GM12892 (cell line): ENCODE results near the gene HK1.

Source experiments
- DNase-seq: peaks from one replicate; pipeline ENCODE4 v3.0.0; 2011; ENCODE audit not compliant: insufficient read length
- FAIRE-seq: peaks from 2 replicates; lab custom pipeline; 2011; peaks lifted over from hg19 to GRCh38; lab: Jason Lieb, UNC
- POLR2A ChIP-seq: IDR thresholded peaks from 2 replicates; pipeline ENCODE4 v1.6.1; 2011; ENCODE audit warnings: low read depth, low read length, control low read depth
- POLR2AphosphoS5 ChIP-seq: IDR thresholded peaks from 2 replicates; pipeline ENCODE4 v1.6.1; 2011; ENCODE audit warnings: low read depth, low read length, control low read depth
- TAF1 ChIP-seq: IDR thresholded peaks from 2 replicates; pipeline ENCODE4 v1.6.1; 2011; ENCODE audit warnings: low read depth, mild to moderate bottlenecking, control low read depth, low read length, borderline replicate concordance

HK1 gene

DNA sequence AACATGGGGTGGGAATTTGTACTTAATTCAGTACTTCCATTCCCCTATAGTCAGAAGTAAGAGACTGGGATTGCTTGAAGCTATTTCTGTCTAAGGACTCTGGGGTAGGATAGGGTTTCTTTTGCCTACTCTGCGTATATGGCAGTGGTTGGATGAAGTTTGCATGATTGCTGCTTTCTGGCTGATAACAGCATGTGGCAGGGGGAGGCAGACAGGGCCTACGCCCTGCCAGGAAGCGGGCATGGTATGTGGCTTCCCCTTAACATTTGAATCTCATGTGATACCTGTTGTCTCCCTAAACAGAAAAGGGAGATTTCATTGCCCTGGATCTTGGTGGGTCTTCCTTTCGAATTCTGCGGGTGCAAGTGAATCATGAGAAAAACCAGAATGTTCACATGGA lies 81.3 kb downstream of the HK1 start:
- FAIRE-seq (no peak), DNase-seq (no peak)
- no peak for TF ChIP-seq POLR2A
- no peak for TF ChIP-seq TAF1
- no peak for TF ChIP-seq POLR2AphosphoS5

DNA sequence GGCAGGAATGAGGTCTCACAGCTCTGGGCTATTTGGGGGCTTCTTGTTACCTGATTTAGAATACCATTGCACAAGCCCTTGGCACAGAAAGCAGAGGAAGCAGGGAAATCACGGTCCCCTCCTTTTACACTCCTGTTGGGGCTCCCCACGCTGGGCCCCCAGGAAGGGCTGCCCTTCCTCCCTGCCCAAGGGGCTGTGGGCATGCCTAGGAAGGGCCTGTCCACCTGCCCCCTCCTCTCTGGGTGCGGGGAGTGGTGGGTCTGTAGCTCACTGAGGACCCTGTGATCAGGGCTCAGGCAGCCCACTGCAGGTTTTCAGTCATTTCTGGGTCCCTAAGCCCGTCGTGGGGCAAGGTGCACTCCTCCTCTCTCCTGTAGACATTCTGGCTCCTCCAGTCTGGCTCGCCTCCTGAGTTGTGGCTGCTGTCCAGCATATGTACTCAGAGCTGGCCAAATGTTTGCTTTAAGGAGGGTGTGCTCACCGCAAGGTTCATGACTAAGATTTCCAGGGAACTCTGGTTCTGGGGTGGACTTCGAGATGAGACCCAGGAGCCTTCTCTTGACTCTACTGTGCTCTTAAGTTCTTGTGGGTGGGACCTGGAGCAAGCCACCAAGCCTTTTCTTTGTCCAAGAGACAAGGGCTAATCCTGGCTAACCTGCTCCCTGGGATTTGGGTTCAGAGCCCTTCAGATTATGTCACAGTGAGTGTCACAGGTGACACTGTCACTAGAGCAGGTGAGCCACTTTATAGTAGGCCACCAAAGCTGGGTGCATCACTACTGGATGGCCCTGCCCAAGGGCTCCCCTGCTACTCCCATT lies 82.4 kb downstream of the HK1 start:
- FAIRE-seq (no peak), DNase-seq (no peak)
- TF ChIP-seq POLR2AphosphoS5 (no peak), POLR2A (no peak), TAF1 (no peak)

DNA sequence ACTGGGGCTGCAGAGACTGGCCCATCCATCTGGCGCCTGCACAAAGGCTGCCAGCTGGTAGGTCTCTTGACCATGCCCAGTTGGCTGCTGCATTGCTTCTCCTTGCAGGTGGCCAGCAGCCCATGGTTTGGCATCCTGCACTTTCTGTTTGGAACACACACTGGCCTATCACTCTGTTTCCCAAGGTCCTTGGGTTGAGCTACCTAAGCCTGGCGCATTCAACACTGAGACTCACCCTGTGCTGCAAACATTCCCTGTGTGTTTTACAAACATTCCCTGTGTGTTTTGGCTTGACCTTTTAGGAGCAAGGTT lies 83.0 kb downstream of the HK1 start:
- TF ChIP-seq TAF1 (no peak), POLR2AphosphoS5 (no peak), POLR2A (no peak)
- DNase-seq (no peak), FAIRE-seq (no peak)

DNA sequence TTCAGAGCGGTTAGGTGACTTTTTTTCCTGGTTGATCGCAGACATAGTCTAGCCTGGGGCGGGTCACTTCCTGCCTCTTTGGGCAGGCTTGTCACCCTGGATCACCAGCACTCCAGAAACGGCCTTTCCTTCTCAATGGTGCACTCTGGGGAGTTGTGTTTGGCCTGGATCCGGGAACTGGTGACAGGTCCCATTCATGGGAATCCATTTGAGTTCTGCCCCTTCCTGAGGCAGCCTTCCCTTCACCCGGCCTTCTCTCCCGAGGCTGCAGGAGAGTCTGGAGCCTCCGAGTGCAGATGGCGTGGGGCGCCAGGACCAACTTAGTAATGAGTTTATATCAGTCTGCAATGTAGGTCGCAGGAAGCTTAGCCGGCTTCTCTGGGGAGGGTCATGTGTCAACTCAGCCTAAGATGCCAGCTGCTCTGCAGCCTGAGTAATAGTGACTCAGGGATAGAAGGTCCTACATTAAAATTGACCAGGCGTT lies 84.2 kb downstream of the HK1 start:
- TF ChIP-seq POLR2AphosphoS5 (no peak), TAF1 (no peak), POLR2A (no peak)
- no peak for FAIRE-seq
- no peak for DNase-seq

DNA sequence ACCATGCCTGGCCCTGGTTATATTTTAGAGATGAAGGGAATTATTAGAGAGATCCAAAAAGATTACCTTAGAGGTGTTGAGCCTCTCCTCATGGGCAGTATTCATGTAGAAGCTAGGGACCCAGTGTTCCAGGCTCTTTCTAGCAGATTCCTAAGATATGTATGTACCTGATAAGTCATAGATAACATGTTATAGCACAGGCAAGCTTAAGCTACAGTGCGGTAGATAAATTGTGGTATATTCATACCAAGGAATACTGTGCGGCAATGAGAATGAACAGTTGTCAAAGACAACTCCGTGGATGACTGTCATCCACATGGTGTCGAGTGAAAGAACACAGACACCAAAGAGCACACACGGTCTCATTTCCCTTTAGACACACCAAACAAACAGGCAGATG lies 85.4 kb downstream of the HK1 start:
- no peak for TF ChIP-seq POLR2A
- no peak for TF ChIP-seq TAF1
- no peak for TF ChIP-seq POLR2AphosphoS5
- no peak for FAIRE-seq
- no peak for DNase-seq

DNA sequence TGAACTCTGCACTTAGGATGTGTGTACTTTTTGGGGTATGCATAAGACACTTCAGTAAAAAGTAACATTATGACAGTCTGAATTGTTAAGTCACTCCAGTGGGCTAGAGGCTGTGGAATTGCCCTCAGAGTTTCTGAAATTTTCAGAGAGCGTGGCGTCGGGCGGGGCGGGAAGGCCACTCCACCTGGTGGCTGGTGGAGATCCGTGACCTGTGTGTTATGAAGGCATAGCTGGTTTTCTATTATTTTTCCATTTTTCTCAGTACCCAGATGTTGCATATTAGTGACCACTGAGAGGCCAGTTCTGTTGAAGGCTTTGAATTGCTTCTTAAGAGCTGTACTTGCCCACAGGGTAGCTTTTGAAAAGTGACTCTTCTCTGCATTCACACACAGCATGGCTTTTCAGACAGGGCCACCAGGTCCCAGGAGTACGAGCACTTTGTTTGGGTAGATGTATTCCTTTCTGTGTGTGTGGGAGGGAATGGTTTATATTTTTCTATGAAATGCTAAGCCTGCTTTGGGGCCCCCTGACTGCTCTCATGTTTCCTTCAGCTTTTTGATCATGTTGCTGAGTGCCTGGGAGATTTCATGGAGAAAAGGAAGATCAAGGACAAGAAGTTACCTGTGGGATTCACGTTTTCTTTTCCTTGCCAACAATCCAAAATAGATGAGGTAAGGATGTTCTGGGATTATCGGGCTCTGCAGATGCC lies 86.1 kb downstream of the HK1 start:
- TF ChIP-seq POLR2AphosphoS5 (no peak), POLR2A (no peak), TAF1 (no peak)
- DNase-seq = no peak
- no peak for FAIRE-seq

DNA sequence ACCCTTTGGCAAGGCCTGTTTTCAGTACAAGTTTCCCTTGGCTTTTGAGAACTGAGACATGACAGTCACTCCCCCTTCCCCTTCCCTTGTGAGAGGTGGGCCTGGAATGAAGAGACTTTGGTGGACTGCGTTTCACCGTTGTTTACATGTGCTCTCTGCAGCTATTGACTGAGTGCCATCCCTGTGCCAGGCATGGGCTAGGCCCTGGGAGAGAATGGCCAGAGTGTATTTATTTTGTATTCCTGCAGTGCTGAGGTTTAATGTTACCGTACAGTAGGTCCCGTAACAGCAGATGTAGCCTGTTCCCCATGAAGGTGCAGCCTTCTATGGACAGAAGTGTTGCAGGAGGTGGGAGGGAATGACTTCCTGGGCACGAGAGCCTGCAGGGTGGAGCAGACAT lies 88.4 kb downstream of the HK1 start:
- DNase-seq = no peak
- TF ChIP-seq POLR2A = no peak
- FAIRE-seq = no peak

DNA sequence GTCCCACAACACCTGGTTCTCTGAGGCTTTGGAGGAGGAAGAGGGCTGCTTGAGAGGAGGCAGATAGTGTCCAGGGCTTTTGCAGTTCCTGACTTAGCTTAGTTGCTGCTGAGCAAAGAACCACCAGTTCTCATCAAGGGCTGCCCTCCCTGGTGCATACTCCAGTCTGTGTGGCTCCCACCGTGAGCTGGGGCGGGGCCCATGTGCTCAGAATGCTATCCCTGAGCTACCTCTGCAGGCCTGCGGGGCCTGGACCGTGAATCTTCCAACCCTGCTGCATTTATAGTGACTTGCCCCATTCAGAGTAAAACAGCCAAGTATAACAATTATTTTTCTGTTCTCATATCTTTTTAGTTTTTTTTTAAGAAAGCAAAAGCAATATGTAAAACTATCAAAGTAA lies 89.2 kb downstream of the HK1 start:
- TF ChIP-seq TAF1 (no peak), POLR2A (no peak), POLR2AphosphoS5 (no peak)
- no peak for DNase-seq
- no peak for FAIRE-seq

DNA sequence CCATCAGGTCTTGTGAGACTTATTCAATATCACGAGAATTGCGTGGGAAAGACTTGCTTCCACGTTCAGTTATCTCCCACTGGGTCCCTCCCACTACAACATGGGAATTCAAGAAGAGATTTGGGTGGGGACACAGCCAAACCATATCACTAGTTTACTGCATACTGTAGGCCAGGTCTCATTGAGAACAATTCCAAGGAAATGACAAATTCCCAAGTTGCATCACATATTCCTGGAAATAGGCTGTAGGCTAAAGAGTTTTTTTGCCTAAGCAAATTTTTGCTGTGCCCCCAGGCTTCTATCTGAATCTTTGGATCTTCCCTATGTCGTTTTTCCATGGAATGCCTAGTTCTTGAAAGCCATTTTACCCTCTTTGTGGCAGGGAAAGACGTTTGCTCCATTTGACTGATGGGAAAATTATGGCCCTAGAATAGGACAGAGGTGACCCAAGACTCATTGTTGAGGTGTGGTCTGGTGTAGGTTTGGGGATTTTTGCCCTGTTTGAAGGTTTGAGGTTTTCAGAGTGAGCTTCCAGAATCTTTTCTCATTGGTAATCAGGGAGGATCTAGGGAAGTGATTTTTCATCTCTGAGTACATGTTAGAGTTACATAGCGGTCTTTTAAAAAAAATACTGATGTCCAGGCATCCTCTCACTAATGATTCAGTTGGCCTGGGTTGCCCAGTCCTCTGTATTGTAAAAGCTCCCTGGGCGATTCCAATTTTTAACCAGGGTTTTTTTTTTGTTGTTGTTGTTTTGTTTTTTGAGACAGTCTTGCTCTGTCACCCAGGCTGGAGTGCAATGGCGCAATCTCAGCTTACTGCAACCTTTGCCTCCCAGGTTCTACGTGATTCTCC lies 94.1 kb downstream of the HK1 start:
- FAIRE-seq = no peak
- no peak for TF ChIP-seq POLR2AphosphoS5
- DNase-seq = no peak

DNA sequence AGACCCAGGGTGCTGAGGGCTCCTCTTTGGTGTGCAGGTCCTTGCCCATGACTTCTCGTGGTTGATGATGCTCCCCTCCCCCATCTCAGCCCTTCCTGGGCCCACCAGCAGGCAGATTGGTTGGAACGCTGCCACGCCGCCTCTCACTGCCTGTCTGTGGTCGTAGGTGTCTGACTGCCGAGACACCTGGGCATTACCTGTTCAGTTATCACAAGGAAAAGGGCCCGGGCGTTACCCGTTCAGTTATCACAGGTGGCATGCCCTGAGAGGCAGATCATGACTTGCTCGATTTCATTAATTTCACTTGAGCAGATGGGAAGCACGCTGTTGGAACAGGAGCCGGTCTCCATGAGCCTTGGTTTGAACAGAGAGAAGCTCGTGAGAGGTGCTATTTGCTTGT lies 95.9 kb downstream of the HK1 start:
- DNase-seq = no peak
- TF ChIP-seq POLR2AphosphoS5 = no peak
- no peak for TF ChIP-seq POLR2A
- TF ChIP-seq TAF1 = no peak
- no peak for FAIRE-seq

DNA sequence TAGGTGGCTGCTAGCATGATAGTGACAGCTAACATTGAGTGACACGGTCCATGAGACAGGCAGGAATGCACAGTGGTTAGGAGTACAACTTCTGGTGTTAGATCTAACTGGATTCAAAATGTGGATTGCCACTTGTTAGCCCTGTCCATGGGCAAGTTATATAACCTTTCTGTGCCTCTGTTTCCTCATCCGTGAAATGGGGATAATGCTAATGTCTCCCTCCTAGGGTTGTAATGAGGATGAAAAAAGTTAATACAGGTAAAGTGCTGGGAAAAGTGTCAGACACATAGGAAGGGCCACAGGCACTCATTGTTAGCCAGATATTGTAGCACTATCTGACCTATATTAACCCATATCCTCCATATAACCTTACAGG lies 96.6 kb downstream of the HK1 start:
- TF ChIP-seq POLR2A (no peak), TAF1 (no peak), POLR2AphosphoS5 (no peak)
- no peak for FAIRE-seq
- no peak for DNase-seq
